ENCODE results near the gene KRTAP5-7.
"Not testable (repeated sequence)": the region's sequence is repeated elsewhere in the genome, so short reads cannot be mapped to it uniquely, and the experiment has no call there.

Gene KRTAP5-7

DNA sequence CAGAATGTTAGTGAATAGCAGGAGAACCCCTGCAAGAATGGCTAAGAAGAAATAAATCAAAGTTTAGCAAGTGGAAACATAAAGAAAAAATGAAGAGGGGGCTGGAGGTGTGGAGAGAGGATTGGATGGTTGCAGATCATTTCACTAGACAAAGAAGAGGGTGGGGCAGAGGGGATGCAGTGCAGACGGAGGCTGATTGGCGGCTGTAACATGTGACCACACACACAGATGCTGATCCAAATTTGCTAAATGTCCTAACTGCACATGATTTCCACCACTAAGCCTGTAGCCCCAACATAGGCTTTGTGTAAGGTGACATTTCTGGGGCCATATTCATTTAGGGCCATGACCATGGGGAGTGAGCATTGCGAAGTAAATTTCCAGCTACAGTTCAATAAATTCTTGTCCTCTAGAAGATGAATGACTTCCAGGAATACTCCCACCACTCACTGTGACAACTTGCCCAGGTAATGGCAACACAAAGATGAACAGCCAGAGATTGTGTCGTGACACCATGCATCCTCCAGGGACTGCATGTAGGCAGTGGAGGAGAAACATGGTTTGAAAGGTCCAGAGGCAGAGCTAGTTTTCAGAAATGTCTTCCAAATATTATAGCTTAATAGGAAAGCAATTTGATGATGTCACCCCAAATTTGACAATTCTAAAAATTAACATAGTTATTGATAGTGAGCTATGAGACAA, 48.8 kb downstream of the KRTAP5-7 start:
- Histone ChIP-seq H3K9me3 (replicated peaks in 1 of 11) (no peaks in the 10 kb centered on the region), H3K4me1 (peaks cover 0 to 26% (median 17%) of the 10 kb centered on the region in 10 experiments; a peak in 16 of 20 replicates), H3K27me3 (no peaks in the 10 kb centered on the region), H3K27ac (no peak overlapping the region), H3K9ac (no peak overlapping the region), H3K4me3 (no peak overlapping the region), H3K36me3 (no peaks in the 10 kb centered on the region), H3K4me2 (peak overlapping the region in 8 of 11 experiments; percentile 14 to 54 (median 46); a peak in 12 of 22 replicates), H4K20me1 (no peaks in the 10 kb centered on the region)
- no peak for TF ChIP-seq Cebpa-rat (IDR thresholded peaks at IDR 0.05)

DNA sequence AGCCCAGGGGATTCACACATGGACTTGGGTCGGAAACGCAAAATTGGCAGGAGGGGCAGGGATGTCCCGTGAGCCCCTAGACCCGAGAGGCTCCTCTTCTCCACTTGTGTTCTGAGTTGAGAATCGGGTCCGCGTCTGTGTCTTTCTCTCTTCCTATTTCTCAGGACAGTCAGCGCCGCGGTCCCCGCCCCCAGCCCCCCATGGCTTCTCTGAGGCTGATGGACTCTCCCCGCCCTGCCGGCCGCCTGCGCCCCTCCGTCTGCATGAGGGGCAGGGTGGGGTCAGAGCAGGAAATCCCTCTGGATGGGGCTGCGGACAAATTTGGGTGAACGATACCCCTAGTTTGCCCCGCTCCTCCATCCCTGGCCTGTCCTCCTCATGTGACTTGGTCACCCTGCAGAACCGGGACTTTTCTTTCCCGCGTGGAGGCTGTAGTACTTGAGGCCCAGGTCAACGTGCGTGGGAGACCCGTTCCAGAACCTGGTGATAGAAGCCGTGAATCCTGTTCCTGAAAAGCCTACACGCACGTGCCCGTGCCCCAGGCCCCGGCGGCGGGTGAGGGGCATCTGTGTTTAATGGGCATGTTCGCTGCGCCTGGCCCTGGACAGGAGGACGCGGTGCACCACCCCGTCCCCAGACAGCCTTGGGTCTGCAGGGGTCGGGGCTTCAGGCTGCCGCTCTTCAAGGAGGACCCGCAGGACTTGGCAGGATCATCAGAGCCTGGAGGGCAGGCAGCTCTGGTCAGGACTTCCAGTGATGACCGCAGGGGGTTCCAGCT, 49.8 kb downstream of the KRTAP5-7 start:
- not testable (repeated sequence) for H3K9me3 ChIP-seq (replicated peaks in 1 of 11); H3K4me3 ChIP-seq; H4K20me1 ChIP-seq; H3K9ac ChIP-seq; H3K4me2 ChIP-seq; H3K27ac ChIP-seq; H3K36me3 ChIP-seq; H3K27me3 ChIP-seq
- H3K4me1 ChIP-seq: peaks cover 6 to 32% (median 22%) of the 10 kb centered on the region in 10 experiments

DNA sequence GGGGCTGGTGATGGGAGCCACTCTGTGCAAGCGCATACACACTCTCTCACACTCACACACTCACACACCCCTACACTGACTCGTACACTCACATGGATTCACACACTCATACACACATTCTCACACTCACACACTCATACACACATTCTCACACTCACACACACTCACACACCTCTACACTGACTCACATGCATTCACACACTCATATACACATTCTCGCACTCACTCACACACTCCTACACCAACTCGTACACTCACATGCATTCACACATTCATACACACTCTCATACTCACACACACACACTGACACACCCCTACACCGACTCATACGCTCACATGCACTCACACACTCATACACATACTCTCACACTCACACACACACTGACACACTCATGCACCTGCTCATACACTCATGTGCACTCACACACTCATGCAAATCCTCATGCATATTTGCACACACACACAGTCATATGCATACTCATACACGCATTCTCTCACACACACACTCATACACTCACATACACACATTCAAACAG, 50.5 kb downstream of the KRTAP5-7 start:
- H3K4me2 ChIP-seq: no peak overlapping the region
- no peak overlapping the region for H3K27ac ChIP-seq
- no peaks in the 10 kb centered on the region for H3K36me3 ChIP-seq
- H3K4me1 ChIP-seq: peaks cover 12 to 39% (median 28%) of the 10 kb centered on the region in 10 experiments
- H4K20me1 ChIP-seq: 0 out of 22 replicates have a peak, but pooled peaks cover 0 to 5% (median 0%) of the 10 kb centered on the region in 11 experiments
- no peak for TF ChIP-seq Cebpa-rat (IDR thresholded peaks at IDR 0.05)
- no peak overlapping the region for H3K4me3 ChIP-seq
- no peaks in the 10 kb centered on the region for H3K9me3 ChIP-seq (replicated peaks in 1 of 11)
- H3K27me3 ChIP-seq: no peaks in the 10 kb centered on the region
- no peak overlapping the region for H3K9ac ChIP-seq
